PC-3 (cell line): Measurements from ENCODE around the gene DHDDS.

Experiments used
- EZH2 ChIP-seq: fragments of 300-600 bp; sonication (generic); IDR thresholded peaks from one replicate; pipeline ENCODE4 v1.6.1; 2017; ENCODE audit warnings: antibody characterized with exemption, mild to moderate bottlenecking, low read length; ENCODE audit not compliant: unreplicated experiment
- TF ChIP-seq, protein P1 (sequence below): fragments of 300-600 bp; sonication (generic); conservative IDR thresholded peaks from 2 replicates; pipeline ENCODE4 v1.5.1; 2017; ENCODE audit warnings: antibody characterized with exemption, low read depth, mild to moderate bottlenecking, low read length

DNA sequence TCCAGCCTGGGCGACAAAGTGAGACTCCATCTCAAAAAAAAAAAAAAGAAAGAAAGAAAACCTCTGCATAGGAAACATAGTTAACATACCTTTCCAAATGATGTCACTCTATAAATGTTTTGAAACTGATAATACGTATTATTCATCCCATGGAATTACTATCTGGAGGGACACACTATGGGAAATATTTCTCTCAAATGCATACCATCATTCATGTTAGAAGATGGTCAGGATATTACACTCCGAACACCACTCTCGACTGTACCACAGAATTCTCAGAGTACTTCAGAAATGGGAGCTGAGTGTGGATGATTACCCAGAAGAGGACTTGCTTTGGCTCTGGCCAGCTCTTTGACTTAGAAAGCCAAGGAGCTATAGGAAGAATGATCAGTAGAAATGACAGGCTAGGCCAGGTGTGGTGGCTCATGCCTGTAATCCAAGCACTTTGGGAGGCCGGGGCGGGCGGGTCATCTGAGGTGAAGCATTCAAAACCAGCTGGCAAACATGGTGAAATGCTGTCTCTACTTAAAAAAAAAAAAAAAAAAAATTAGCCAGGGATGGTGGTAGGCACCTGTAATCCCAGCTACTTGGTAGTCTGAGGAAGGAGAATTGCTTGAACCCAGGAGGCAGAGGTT, 26.7 kb upstream of the DHDDS start:
- TF ChIP-seq EZH2, result no peak
- TF ChIP-seq, protein P1, sequence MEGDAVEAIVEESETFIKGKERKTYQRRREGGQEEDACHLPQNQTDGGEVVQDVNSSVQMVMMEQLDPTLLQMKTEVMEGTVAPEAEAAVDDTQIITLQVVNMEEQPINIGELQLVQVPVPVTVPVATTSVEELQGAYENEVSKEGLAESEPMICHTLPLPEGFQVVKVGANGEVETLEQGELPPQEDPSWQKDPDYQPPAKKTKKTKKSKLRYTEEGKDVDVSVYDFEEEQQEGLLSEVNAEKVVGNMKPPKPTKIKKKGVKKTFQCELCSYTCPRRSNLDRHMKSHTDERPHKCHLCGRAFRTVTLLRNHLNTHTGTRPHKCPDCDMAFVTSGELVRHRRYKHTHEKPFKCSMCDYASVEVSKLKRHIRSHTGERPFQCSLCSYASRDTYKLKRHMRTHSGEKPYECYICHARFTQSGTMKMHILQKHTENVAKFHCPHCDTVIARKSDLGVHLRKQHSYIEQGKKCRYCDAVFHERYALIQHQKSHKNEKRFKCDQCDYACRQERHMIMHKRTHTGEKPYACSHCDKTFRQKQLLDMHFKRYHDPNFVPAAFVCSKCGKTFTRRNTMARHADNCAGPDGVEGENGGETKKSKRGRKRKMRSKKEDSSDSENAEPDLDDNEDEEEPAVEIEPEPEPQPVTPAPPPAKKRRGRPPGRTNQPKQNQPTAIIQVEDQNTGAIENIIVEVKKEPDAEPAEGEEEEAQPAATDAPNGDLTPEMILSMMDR, result no peak
